CD4-positive, alpha-beta T cell treated with Interleukin-4 for 4 hours (primary cell): ENCODE results near the gene REV3L.
"Not testable (repeated sequence)": the region's sequence is repeated elsewhere in the genome, so short reads cannot be mapped to it uniquely, and the experiment has no call there.

Experiments
- DNase-seq: peaks from one replicate; pipeline ENCODE4 v3.0.0-alpha.2; 2020

Gene REV3L

DNA sequence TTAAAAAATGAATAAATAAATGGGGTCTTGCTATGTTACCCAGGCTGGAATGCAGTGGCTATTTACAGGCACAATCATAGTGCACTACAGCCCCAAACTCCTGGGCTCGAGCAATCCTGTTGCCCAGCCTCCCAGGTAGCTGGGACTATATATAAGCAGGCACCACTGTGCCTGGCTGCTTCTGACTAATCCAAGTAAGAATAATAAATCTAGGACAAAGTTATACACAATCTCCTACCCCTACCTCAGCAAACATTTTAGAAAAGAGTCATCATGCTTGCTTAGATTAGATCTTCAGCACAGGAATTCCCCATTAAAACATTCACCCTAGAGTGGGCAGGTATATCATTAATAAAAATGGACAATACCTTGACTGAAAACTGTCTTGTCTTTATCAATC is 124.6 kb downstream of the REV3L start:
- no peak for DNase-seq

DNA sequence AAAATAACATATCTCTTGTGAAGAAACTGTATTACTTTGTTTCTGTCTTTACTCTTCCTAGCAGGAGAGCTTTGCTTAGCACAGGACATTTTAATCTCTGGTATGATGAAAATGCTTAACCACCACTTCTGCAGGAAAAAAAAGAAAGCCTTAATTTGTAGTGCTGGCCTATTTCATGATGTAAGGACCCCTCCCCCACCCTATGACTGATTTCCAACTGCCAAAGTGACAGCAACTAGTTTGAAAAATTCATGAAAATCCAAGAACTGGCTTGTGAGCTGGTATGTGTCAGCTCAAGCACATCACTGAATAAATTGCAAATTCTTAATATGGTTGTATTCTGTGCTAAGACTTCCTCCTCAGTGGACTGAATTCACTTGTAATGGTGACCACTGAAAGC is 125.3 kb downstream of the REV3L start:
- no peak for DNase-seq

GRCh38 chr6:111356551-111356950 is 126.5 kb downstream of the REV3L start:
- no peak for DNase-seq

- DNase-seq = no peak
Observed at GRCh38 chr6:111354758-111355555, 128.1 kb downstream of the REV3L start.

GRCh38 chr6:111353912-111354462 is 129.0 kb downstream of the REV3L start:
- no peak for DNase-seq

DNA sequence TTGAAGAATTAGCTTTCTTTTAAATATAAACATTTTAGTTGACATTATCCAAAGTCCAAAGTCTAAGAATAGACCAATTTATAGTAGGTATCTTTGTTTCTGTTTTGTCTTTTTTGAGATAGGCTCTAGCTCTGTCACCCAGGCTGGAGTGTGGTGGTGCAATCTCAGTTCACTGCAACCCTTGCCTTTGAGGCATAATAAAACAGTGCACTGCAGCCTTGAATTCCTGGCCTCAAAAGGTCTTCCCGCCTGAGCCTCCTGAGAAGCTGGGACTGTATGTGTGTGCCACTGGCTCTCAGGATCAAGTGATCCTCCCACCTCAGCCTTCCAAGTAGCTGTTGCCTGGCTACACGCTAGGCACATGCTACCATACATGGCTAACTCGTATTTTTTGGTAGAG is 135.4 kb downstream of the REV3L start:
- DNase-seq = no peak

DNA sequence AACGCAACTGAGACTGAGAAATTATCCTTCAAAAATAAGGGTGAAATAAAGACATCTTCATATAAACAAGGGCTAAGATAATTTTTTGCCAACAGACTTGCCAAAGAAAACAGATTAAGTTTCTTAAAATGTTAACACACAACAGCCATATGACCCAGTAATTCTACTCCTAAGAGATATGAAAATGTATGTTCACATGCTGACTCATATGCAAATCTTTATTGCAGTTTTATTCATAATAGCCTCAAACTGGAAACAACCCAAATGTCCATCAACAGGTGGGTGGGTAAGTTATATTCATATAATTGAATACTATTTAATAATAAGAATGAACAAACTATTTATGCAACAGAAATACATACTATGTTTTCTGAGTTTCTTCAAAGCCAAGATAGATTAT is 140.1 kb downstream of the REV3L start:
- DNase-seq = no peak

- no peak for DNase-seq
Observed at GRCh38 chr6:111339294-111339693, 143.7 kb downstream of the REV3L start.

DNA sequence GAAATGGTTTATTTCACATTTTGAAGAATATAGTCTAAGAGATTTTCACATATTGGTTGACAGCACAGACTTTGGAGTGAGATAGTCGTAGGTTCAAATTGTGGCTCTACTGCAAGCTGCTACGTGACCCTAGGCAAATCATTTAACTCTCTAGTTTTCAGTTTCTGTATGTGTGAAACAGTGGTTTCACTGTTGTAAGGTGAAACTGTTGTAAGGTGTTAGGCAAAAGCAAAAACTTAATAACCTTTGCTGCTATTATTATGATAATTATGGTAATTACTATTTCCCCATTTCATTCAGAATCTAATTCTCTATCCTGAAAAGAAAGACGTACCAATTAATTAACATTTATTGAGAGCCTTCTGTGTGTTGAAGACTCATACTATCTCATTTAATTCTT is 144.2 kb downstream of the REV3L start:
- DNase-seq = no peak

GRCh38 chr6:111337829-111338236 is 145.2 kb downstream of the REV3L start:
- DNase-seq = no peak

- no peak for DNase-seq
Observed at GRCh38 chr6:111329882-111330633, 153.0 kb downstream of the REV3L start.

DNA sequence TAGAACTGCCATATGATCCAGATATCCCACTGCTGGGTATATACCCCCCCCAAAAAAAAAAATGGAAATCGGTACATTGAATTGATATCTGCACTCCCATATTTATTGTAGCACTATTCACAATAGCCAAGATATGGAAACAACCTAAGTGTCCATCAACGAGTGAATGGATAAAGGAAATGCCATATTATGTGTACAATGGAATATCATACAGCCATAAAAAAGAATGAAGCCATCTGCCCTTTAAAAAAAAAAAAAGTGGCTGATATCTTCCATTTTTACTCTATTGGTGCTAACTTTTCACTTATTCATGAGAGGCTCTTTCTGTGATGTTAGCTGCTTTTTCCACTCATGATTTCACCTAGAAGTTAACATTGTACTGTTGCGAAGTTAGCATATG is 156.5 kb downstream of the REV3L start:
- no peak for DNase-seq

GRCh38 chr6:111322145-111322544 is 160.9 kb downstream of the REV3L start:
- DNase-seq = no peak

- not testable (repeated sequence) for DNase-seq
Observed at GRCh38 chr6:111307950-111308349, 175.1 kb downstream of the REV3L start.

- no peak for DNase-seq
Observed at GRCh38 chr6:111307275-111307858, 175.7 kb downstream of the REV3L start.

- no peak for DNase-seq
Observed at GRCh38 chr6:111306104-111306888, 176.7 kb downstream of the REV3L start.

- DNase-seq = no peak
Observed at GRCh38 chr6:111301946-111302345, 181.1 kb downstream of the REV3L start.

- DNase-seq = not testable (repeated sequence)
Observed at GRCh38 chr6:111300938-111301800, 181.8 kb downstream of the REV3L start.

DNA sequence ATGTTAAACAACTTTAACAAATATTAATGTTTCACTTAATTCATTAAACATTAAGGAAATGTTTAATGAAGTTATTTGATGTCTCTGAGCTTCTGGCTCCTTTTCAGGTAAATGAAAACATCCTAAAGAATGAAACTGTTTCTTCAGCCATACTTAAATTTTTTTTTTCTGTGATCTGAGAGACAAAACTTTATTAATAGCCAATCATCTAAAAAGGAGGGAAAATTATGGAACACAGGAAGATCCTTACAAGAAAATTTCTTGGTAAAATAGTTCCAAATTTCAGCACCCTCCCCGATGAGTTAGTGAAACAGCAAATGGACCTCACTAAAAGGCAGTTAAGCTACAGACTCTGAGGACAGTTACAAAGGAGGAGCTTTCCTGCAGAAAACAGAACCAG is 185.2 kb downstream of the REV3L start:
- DNase-seq = no peak

DNA sequence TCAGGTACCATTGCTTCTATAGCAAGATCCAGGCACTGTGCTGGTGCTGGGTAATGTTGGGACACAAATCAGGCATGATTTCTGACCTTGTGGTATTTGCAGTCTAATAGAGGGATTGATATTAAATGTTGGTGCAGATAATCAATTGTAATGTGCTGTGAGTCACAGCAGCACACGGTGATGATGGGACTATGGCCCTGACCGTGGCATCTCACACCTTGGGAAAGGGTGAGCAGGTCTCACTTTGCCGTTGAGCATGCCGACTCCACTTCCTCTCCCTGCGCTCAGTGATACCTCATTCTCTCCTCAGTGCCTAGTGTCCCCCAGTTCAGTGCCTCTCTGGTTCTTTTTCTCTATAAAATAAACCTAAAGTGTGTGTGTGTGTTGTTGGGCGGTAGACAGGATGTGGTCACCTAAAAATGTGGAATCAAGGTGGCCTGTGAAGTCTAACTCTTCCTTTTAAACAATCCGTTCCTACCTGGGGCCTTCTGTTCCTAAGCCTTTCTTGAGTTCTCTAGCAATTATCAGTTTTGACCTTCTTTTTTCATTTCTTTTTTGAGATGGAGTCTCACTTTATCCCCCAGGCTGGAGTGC is 188.5 kb downstream of the REV3L start:
- no peak for DNase-seq
